ENCODE data around the gene MYF6. TPM values are rescaled to one million over a fixed set of nuclear protein-coding genes. Genes with fewer than 3 reads are reported as not detected.

Gene MYF6
- total and polyA plus RNA-seq, 2 experiments from 2014 or later: 0.30 TPM; not detected in 1

GRCh38 chr12:80745851-80746505, 38.5 kb downstream of the MYF6 start:
- no peak overlapping the region for H3K4me3 ChIP-seq
- H4K20me1 ChIP-seq (ENCODE audit: insufficient read depth, poor library complexity, severe bottlenecking): no peaks in the 10 kb centered on the region
- H3K36me3 ChIP-seq (replicated peaks; ENCODE audit: insufficient read depth, low read depth): no peaks in the 10 kb centered on the region
- no peaks in the 10 kb centered on the region for H3K27me3 ChIP-seq
- no peaks in the 10 kb centered on the region for H3K9me3 ChIP-seq (ENCODE audit: low read depth)
- H3K27ac ChIP-seq: no peak overlapping the region
- TF ChIP-seq EZH2phosphoT487 (IDR thresholded peaks at IDR 0.05; ENCODE audit: low read depth, severe bottlenecking, unreplicated experiment) (no peak), EZH2 (IDR thresholded peaks at IDR 0.05; ENCODE audit: borderline replicate concordance) (no peak)
- TF ChIP-seq, protein P1, sequence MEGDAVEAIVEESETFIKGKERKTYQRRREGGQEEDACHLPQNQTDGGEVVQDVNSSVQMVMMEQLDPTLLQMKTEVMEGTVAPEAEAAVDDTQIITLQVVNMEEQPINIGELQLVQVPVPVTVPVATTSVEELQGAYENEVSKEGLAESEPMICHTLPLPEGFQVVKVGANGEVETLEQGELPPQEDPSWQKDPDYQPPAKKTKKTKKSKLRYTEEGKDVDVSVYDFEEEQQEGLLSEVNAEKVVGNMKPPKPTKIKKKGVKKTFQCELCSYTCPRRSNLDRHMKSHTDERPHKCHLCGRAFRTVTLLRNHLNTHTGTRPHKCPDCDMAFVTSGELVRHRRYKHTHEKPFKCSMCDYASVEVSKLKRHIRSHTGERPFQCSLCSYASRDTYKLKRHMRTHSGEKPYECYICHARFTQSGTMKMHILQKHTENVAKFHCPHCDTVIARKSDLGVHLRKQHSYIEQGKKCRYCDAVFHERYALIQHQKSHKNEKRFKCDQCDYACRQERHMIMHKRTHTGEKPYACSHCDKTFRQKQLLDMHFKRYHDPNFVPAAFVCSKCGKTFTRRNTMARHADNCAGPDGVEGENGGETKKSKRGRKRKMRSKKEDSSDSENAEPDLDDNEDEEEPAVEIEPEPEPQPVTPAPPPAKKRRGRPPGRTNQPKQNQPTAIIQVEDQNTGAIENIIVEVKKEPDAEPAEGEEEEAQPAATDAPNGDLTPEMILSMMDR (IDR thresholded peaks at IDR 0.05; ENCODE audit: poor library complexity): no peak
- 69% methylated on average over 6 of the region's 6 CpGs for WGBS (ENCODE audit: low lambda C conversion rate, missing lambda C conversion rate)
- no peaks in the 10 kb centered on the region for H3K4me1 ChIP-seq (ENCODE audit: insufficient read depth)
- H3K79me2 ChIP-seq: no peaks in the 10 kb centered on the region
- no peak overlapping the region for H3K4me2 ChIP-seq
- H2AFZ ChIP-seq: no peak overlapping the region
- DNase-seq (ENCODE audit: low spot score): no peak
- no peaks in the 10 kb centered on the region for H3K9me2 ChIP-seq (replicated peaks; ENCODE audit: insufficient read depth)

GRCh38 chr12:80747800-80748199, 40.4 kb downstream of the MYF6 start:
- no peaks in the 10 kb centered on the region for H3K79me2 ChIP-seq
- H3K36me3 ChIP-seq (replicated peaks; ENCODE audit: insufficient read depth, low read depth): no peaks in the 10 kb centered on the region
- H3K4me3 ChIP-seq: no peak overlapping the region
- no peak for DNase-seq (ENCODE audit: low spot score)
- no peaks in the 10 kb centered on the region for H3K4me1 ChIP-seq (ENCODE audit: insufficient read depth)
- no peak overlapping the region for H3K27ac ChIP-seq
- no peaks in the 10 kb centered on the region for H4K20me1 ChIP-seq (ENCODE audit: insufficient read depth, poor library complexity, severe bottlenecking)
- H2AFZ ChIP-seq: no peak overlapping the region
- H3K9me2 ChIP-seq (replicated peaks; ENCODE audit: insufficient read depth): no peaks in the 10 kb centered on the region
- no peaks in the 10 kb centered on the region for H3K9me3 ChIP-seq (ENCODE audit: low read depth)
- H3K27me3 ChIP-seq: no peaks in the 10 kb centered on the region
- TF ChIP-seq EZH2phosphoT487 (IDR thresholded peaks at IDR 0.05; ENCODE audit: low read depth, severe bottlenecking, unreplicated experiment) (no peak), EZH2 (IDR thresholded peaks at IDR 0.05; ENCODE audit: borderline replicate concordance) (no peak)
- TF ChIP-seq, protein P1 (IDR thresholded peaks at IDR 0.05; ENCODE audit: poor library complexity): no peak
- whole genome bisulfite sequencing (ENCODE audit: low lambda C conversion rate, missing lambda C conversion rate): 68% methylated on average over 2 of the region's 2 CpGs
- no peak overlapping the region for H3K4me2 ChIP-seq

- DNase-seq (ENCODE audit: low spot score): no peak
- H4K20me1 ChIP-seq (ENCODE audit: insufficient read depth, poor library complexity, severe bottlenecking): no peaks in the 10 kb centered on the region
- TF ChIP-seq EZH2phosphoT487 (IDR thresholded peaks at IDR 0.05; ENCODE audit: low read depth, severe bottlenecking, unreplicated experiment) (no peak), EZH2 (IDR thresholded peaks at IDR 0.05; ENCODE audit: borderline replicate concordance) (no peak)
- TF ChIP-seq, protein P1 (IDR thresholded peaks at IDR 0.05; ENCODE audit: poor library complexity): no peak
Measured at GRCh38 chr12:80749456-80749855, 42.0 kb downstream of the MYF6 start.

More at GRCh38 chr12:80749456-80749855, 42.0 kb downstream of the MYF6 start:
- Histone ChIP-seq H2AFZ (no peak overlapping the region), H3K27ac (no peak overlapping the region), H3K36me3 (replicated peaks; ENCODE audit: insufficient read depth, low read depth) (no peaks in the 10 kb centered on the region), H3K9me2 (replicated peaks; ENCODE audit: insufficient read depth) (no peaks in the 10 kb centered on the region), H3K4me2 (no peak overlapping the region), H3K4me1 (ENCODE audit: insufficient read depth) (no peaks in the 10 kb centered on the region), H3K4me3 (no peak overlapping the region), H3K9me3 (ENCODE audit: low read depth) (no peaks in the 10 kb centered on the region), H3K79me2 (no peaks in the 10 kb centered on the region), H3K27me3 (no peaks in the 10 kb centered on the region)
- 90% methylated on average over 2 of the region's 2 CpGs for WGBS (ENCODE audit: low lambda C conversion rate, missing lambda C conversion rate)
